OCI-LY1 (cell line): Measurements from ENCODE around the gene ZCCHC3.

Experiments
- CTCF ChIP-seq: fragments of 200-600 bp; sonication (generic), shearing (Covaris generic); IDR thresholded peaks from 2 replicates; pipeline ENCODE4 v1.5.1; 2017; ENCODE audit warnings: mild to moderate bottlenecking, antibody characterized with exemption, low read length, moderate library complexity, mixed read lengths
- EZH2 ChIP-seq: fragments of 200-600 bp; sonication (generic), shearing (Covaris generic); IDR thresholded peaks from 2 replicates; pipeline ENCODE4 v1.8.0; 2017; ENCODE audit warnings: borderline replicate concordance, mixed run types, mild to moderate bottlenecking, antibody characterized with exemption, low read length, moderate library complexity, mixed read lengths

- TF ChIP-seq CTCF (no peak), EZH2 (no peak)
Observed at GRCh38 chr20:271528-271927, 25.8 kb upstream of the ZCCHC3 start.
